HepG2 (cell line): ENCODE data around the gene GPR179. TPM values are rescaled to one million over a fixed set of nuclear protein-coding genes. Genes with fewer than 3 reads are reported as not detected.
A peak's percentile ranks its signal among the peaks of the same experiment; 100 is the strongest.

Experiments used
- CENPT ChIP-seq: sonication (generic); formaldehyde crosslinking; IDR thresholded peaks from 2 replicates; pipeline ENCODE4 v1.8.0; 2022; ENCODE audit warnings: low read depth, mild to moderate bottlenecking, moderate library complexity, missing genetic modification reagents
- ELF4 ChIP-seq: sonication (generic); formaldehyde crosslinking; IDR thresholded peaks from 2 replicates; pipeline ENCODE4 v1.5.0; 2020; ENCODE audit warnings: missing genetic modification reagents, mild to moderate bottlenecking, moderate library complexity, borderline replicate concordance
- NAIF1 ChIP-seq: sonication (generic); formaldehyde crosslinking; IDR thresholded peaks from 2 replicates; pipeline ENCODE4 v1.5.0; 2020; ENCODE audit warnings: mild to moderate bottlenecking, missing genetic modification reagents, borderline replicate concordance
- NFRKB ChIP-seq: fragments of 450-650 bp; IDR thresholded peaks from 2 replicates; pipeline ENCODE4 v1.6.1; 2017
- NR2F2 ChIP-seq: IDR thresholded peaks from 2 replicates; pipeline ENCODE4 v1.6.1; 2012; ENCODE audit warnings: low read depth, inconsistent platforms, borderline replicate concordance
- PRMT3 ChIP-seq: sonication (generic); formaldehyde crosslinking; IDR thresholded peaks from 2 replicates; pipeline ENCODE4 v1.8.1; 2022; ENCODE audit warnings: low read depth, mild to moderate bottlenecking, moderate library complexity, missing genetic modification reagents, borderline replicate concordance
- RORA ChIP-seq: sonication (generic); formaldehyde crosslinking; IDR thresholded peaks from 2 replicates; pipeline ENCODE4 v1.5.0; 2020; ENCODE audit warnings: mild to moderate bottlenecking, missing genetic modification reagents, moderate library complexity
- SMAD1 ChIP-seq: sonication (generic); formaldehyde crosslinking; IDR thresholded peaks from 2 replicates; pipeline ENCODE4 v1.4.0; 2020; ENCODE audit warnings: missing genetic modification reagents, low read depth, mild to moderate bottlenecking, borderline replicate concordance
- XRCC5 ChIP-seq: fragments of 200-400 bp; formaldehyde crosslinking; optimal IDR thresholded peaks from 2 replicates; pipeline ENCODE3; 2017; ENCODE audit warnings: mild to moderate bottlenecking, low read length
- ZGPAT ChIP-seq: IDR thresholded peaks from 2 replicates; pipeline ENCODE4 v1.6.1; 2016; ENCODE audit warnings: mild to moderate bottlenecking
- ZNF17 ChIP-seq: sonication (generic); formaldehyde crosslinking; IDR thresholded peaks from 2 replicates; pipeline ENCODE4 v1.5.0; 2020; ENCODE audit warnings: mild to moderate bottlenecking, missing genetic modification reagents
- ZNF275 ChIP-seq: sonication (generic); formaldehyde crosslinking; IDR thresholded peaks from 2 replicates; pipeline ENCODE4 v1.8.0; 2022; ENCODE audit warnings: missing genetic modification reagents, mild to moderate bottlenecking, inconsistent platforms, borderline replicate concordance
- ZNF414 ChIP-seq: sonication (generic); formaldehyde crosslinking; IDR thresholded peaks from 2 replicates; pipeline ENCODE4 v1.5.0; 2020; ENCODE audit warnings: missing genetic modification reagents
- ZNF446 ChIP-seq: sonication (generic); formaldehyde crosslinking; IDR thresholded peaks from 2 replicates; pipeline ENCODE4 v1.5.0; 2020; ENCODE audit warnings: mild to moderate bottlenecking, missing genetic modification reagents
- ZNF547 ChIP-seq: sonication (generic); formaldehyde crosslinking; IDR thresholded peaks from 2 replicates; pipeline ENCODE4 v1.5.1; 2020; ENCODE audit warnings: mild to moderate bottlenecking, missing genetic modification reagents
- ZNF670 ChIP-seq: sonication (generic); formaldehyde crosslinking; IDR thresholded peaks from 2 replicates; pipeline ENCODE4 v1.8.0; 2022; ENCODE audit warnings: mild to moderate bottlenecking, missing genetic modification reagents, borderline replicate concordance
- ZNF83 ChIP-seq: sonication (generic); formaldehyde crosslinking; IDR thresholded peaks from 2 replicates; pipeline ENCODE4 v1.4.0; 2020; ENCODE audit warnings: missing genetic modification reagents, mild to moderate bottlenecking, borderline replicate concordance
- ZNF891 ChIP-seq: sonication (generic); formaldehyde crosslinking; IDR thresholded peaks from 2 replicates; pipeline ENCODE4 v1.5.0; 2020; ENCODE audit warnings: mild to moderate bottlenecking, missing genetic modification reagents
- ZSCAN30 ChIP-seq: sonication (generic); formaldehyde crosslinking; IDR thresholded peaks from 2 replicates; pipeline ENCODE4 v1.5.0; 2020; ENCODE audit warnings: mild to moderate bottlenecking, missing genetic modification reagents
- polyA plus RNA-seq, 8 experiments: library from polyadenylated mRNA; depleted of rRNA in 3 of 8; stranded (reverse) in 7 of 8; unstranded in 1 of 8; fragments of >200 nt; fragmentation: Illumina TruSeq in 4 of 8; extraction: Trizol in 4 of 8; gene quantifications; 2 replicates each; pipeline versions ENCODE4 v1.2.1 to v1.2.3, GENCODE V29; 2011 to 2016; ENCODE audit warnings: low read depth in 4 of 8, missing spikeins in 1 of 8, mixed read lengths in 1 of 8; ENCODE audit not compliant: insufficient read depth in 1 of 8
- total RNA-seq, 5 experiments: library from RNA; depleted of rRNA; stranded (reverse); fragments of >200 nt; fragmentation: Illumina TruSeq; extraction: Trizol; gene quantifications; 2 replicates each; pipeline ENCODE4 v1.2.3, GENCODE V29; 2016; ENCODE audit warnings: low read depth in 1 of 5
- TF ChIP-seq, protein P1 (sequence below): sonication (generic); formaldehyde crosslinking; IDR thresholded peaks from 2 replicates; pipeline ENCODE4 v1.8.0; 2022; ENCODE audit warnings: missing genetic modification reagents, mild to moderate bottlenecking, borderline replicate concordance
- TF ChIP-seq, protein P2 (sequence below): sonication (generic); formaldehyde crosslinking; IDR thresholded peaks from 2 replicates; pipeline ENCODE4 v1.8.1; 2023; ENCODE audit warnings: mild to moderate bottlenecking, moderate library complexity, missing genetic modification reagents
- TF ChIP-seq, protein P3 (sequence below): sonication (generic); formaldehyde crosslinking; IDR thresholded peaks from 2 replicates; pipeline ENCODE4 v1.5.0; 2020; ENCODE audit warnings: missing genetic modification reagents

The GPR179 gene
- total and polyA plus RNA-seq, 2 of the 13 experiments (the other 11 are each of a cell fraction or from before 2014, with no cell fraction given): 0.03 TPM; not detected in 1

DNA sequence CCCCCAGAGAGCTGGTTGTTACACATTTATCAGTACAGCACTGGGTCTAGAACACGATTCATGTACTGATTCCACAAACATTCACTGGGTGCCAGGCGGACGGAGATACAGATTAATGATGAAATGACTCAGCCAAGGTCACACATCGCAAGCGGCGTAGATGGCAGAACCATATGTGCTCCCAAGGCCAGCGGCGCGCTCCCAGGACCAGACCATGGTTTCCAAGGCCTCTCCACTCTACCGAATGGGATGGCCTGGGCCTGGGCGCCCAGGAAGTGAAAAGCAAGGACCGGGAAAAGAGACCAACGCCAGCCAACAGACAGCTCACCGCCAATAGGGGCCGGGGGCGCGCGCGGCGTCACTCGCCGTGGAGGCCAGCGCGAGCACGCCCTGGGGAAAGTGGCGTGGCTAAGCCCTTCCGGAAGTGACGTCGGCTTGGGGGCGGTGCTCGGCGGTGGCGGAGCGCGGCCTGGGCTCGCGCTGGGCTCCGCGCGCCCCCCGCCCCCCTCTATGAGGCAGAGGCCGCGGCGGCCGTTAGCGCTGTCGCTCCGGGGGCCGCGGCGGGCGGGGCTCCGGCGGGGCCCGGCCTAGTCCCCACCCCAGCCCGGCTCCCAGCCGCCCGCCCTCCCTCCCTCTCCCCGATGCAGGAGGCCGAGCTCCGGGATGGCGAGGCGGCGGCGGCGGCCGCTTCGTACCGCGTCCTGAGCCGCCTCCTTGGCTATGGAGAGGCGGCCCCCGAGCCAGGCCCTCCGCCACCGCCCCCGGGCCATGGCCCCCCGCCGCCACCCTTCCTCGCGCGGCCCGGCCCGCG, 7.9 kb upstream of the GPR179 start, which contains the start of gene SOCS7 (continued):
- TF ChIP-seq ELF4 (CRISPR knock-in tag) (peak; percentile 74; the same call in 1 of the 2 replicates), NFRKB (no peak), ZGPAT (CRISPR knock-in tag) (peak; percentile 91), ZNF670 (CRISPR knock-in tag) (peak; percentile 87; the same call in 1 of the 2 replicates), SMAD1 (peak; percentile 70; the same call in 1 of the 2 replicates), ZNF275 (peak; percentile 80), NR2F2 (no peak), ZNF446 (CRISPR knock-in tag) (peak; percentile 33; the same call in 1 of the 2 replicates), RORA (CRISPR knock-in tag) (no peak), CENPT (no peak), ZNF83 (CRISPR knock-in tag) (peak; percentile 64; the same call in 1 of the 2 replicates), ZNF414 (peak; percentile 76; the same call in 1 of the 2 replicates), ZNF17 (CRISPR knock-in tag) (no peak), ZNF891 (peak; percentile 58), PRMT3 (CRISPR knock-in tag) (no peak), XRCC5 (peak; percentile 82), ZNF547 (CRISPR knock-in tag) (no peak; the same call in 1 of the 2 replicates), NAIF1 (CRISPR knock-in tag) (no peak), ZSCAN30 (CRISPR knock-in tag) (no peak; the same call in 1 of the 2 replicates)
- TF ChIP-seq, protein P1, sequence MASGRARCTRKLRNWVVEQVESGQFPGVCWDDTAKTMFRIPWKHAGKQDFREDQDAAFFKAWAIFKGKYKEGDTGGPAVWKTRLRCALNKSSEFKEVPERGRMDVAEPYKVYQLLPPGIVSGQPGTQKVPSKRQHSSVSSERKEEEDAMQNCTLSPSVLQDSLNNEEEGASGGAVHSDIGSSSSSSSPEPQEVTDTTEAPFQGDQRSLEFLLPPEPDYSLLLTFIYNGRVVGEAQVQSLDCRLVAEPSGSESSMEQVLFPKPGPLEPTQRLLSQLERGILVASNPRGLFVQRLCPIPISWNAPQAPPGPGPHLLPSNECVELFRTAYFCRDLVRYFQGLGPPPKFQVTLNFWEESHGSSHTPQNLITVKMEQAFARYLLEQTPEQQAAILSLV (CRISPR knock-in tag): peak; percentile 63; the same call in 1 of the 2 replicates
- TF ChIP-seq, protein P2, sequence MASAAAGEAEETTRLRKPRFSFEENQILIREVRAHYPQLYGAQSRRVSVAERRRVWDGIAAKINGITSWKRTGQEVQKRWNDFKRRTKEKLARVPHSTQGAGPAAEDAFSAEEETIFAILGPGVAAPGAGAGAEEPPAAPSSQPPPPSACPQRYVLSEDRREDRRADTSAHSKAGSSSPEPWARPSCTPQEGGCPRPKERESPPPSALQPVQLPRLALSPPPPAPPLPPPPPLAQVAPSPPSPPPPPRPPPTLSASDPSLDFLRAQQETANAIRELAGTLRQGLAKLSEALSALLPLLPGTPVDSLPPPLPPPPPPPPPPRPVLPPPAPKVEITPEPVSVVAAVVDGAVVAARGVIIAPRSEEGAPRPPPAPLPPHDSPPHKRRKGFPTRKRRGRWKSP (CRISPR knock-in tag): peak; percentile 79; the same call in 1 of the 2 replicates
- TF ChIP-seq, protein P3, sequence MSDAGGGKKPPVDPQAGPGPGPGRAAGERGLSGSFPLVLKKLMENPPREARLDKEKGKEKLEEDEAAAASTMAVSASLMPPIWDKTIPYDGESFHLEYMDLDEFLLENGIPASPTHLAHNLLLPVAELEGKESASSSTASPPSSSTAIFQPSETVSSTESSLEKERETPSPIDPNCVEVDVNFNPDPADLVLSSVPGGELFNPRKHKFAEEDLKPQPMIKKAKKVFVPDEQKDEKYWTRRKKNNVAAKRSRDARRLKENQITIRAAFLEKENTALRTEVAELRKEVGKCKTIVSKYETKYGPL: 0 out of 2 replicates have a peak, but pooled peaks have one; percentile 37
